Activated CD4-positive, alpha-beta memory T cell treated with anti-CD3 and anti-CD28 coated beads, Interleukin-2, amount 10 ng/mL, durations not matched to agents 7 days and 5 days (primary cell): ENCODE results near the gene TRPC4. TPM values are rescaled to one million over a fixed set of nuclear protein-coding genes. Genes with fewer than 3 reads are reported as not detected.

Source experiments
- CTCF ChIA-PET: fragments of 350-600 bp; sonication (Branson Sonifier 250); formaldehyde crosslinking; loops from one replicate; lab custom pipeline; 2021; ENCODE audit warnings: antibody characterized with exemption, inconsistent platforms; lab: Charles Lee
- POLR2A ChIA-PET: fragments of 350-600 bp; sonication (Branson Sonifier 250); formaldehyde crosslinking; loops from one replicate; lab custom pipeline; 2021; ENCODE audit warnings: antibody characterized with exemption; lab: Charles Lee
- DNase-seq: peaks from one replicate; pipeline ENCODE4 v3.0.0-alpha.2; 2020
- H3K27ac Mint-ChIP-seq: one replicate; pipeline ENCODE4 v1.8.0; 2021; ENCODE audit warnings: mild to moderate bottlenecking, mixed read lengths
- H3K27me3 Mint-ChIP-seq: one replicate; pipeline ENCODE4 v1.8.0; 2021; ENCODE audit warnings: mixed read lengths
- H3K36me3 Mint-ChIP-seq: one replicate; pipeline ENCODE4 v1.8.0; 2021; ENCODE audit warnings: low read depth, mixed read lengths
- H3K4me1 Mint-ChIP-seq: one replicate; pipeline ENCODE4 v1.8.0; 2021; ENCODE audit warnings: mixed read lengths
- H3K4me3 Mint-ChIP-seq: one replicate; pipeline ENCODE4 v1.8.0; 2021; ENCODE audit warnings: mild to moderate bottlenecking, mixed read lengths
- H3K9me3 Mint-ChIP-seq: one replicate; pipeline ENCODE4 v1.8.0; 2021; ENCODE audit warnings: mixed read lengths
- total RNA-seq, 2 experiments: library from RNA; stranded (reverse); gene quantifications; one replicate each; pipeline ENCODE4 v1.2.3, GENCODE V29; 2021

TRPC4 gene
- total RNA-seq, 2 experiments from 2014 or later, result not detected

DNA sequence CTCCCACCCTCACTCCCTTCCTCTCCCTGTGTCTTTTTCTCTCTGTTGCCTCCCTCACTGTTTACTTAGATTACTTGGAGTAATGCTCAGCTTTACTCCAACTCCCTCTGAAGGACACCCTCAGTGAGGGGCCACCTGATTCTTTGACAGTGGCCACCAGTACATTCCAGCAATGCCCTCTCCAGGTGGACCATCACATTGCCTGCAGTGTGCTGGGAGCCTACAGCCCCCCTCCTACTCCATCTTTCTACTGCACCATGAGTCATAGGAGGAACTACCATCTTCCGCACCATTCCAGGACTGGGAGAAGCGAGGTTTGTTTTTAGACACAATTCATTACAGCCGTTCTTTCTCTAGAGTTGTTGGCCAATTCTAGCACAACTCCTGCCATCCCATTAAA is 174.4 kb downstream of the TRPC4 start:
- POLR2A ChIA-PET, result no interaction called here

DNA sequence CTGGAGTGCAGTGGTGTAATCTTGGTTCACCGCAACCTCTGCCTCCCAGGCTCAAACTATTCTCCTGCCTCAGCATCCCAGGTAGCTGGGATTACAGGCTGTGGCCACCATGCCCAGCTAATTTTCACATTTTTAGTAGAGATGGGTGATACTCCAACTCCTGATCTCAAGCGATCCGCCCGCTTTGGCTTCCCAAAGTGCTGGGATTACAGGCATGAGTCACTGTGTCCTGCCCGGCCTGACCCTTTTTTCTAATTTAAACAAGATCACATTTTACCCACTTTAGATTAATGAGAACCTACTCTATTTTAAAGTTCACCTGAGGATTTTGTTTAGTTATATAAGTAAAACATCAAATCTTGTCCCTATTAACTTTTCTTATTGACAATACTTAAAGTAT is 179.2 kb downstream of the TRPC4 start:
- Mint-ChIP-seq H3K36me3 (no peaks in the 10 kb centered on the region), H3K27me3 (no peaks in the 10 kb centered on the region), H3K27ac (no peak overlapping the region), H3K4me3 (no peak overlapping the region), H3K4me1 (no peaks in the 10 kb centered on the region), H3K9me3 (no peaks in the 10 kb centered on the region)
- DNase-seq, result no peak
- ChIA-PET CTCF (no interaction called here), POLR2A (no interaction called here)

More for the DNA sequence above, 174.4 kb downstream of the TRPC4 start:
- CTCF ChIA-PET, result no interaction called here
- Mint-ChIP-seq H3K4me1 (no peaks in the 10 kb centered on the region), H3K36me3 (no peaks in the 10 kb centered on the region), H3K9me3 (no peaks in the 10 kb centered on the region), H3K27ac (no peak overlapping the region), H3K27me3 (no peaks in the 10 kb centered on the region), H3K4me3 (no peak overlapping the region)
- no peak for DNase-seq

DNA sequence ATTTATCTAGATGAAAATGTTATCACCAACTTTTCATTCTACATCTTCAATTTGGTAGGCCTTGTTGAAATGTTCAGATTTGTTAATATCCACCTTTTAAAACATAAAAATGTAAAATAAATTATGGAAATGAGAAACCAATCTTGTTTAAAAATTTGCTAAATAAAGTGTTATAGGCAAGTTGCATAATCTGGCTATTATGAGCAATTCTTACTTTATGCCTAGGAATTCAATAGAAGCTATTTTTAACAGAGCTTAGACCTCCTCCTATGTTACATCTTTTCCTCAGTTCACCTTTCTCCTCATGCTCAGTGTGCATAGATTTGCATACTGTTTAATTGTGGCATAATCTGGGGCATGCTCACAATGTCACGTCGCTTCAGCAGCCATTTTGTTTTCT is 183.1 kb downstream of the TRPC4 start:
- Mint-ChIP-seq H3K27me3 (no peaks in the 10 kb centered on the region), H3K4me3 (no peak overlapping the region)

DNA sequence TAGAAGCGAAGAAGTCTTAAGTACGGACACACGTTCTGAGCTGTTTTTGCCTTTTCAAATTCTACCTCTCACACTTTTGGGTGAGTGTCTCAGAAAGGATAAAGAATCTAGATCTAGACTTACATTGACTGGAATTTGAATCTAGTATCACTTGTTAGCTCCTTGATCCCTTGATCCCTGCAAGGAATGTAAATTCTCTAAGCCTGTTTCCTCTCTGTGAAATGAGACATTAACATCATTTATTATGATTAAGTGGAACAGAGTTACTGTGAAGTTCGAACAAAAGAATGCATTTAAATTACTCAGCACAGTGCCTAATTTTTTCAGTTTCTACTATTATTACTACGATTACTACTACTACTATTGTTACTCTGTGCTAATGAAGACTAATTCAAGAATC is 184.4 kb downstream of the TRPC4 start:
- Mint-ChIP-seq H3K27ac (no peak overlapping the region), H3K4me3 (no peak overlapping the region), H3K36me3 (no peaks in the 10 kb centered on the region), H3K9me3 (no peaks in the 10 kb centered on the region), H3K27me3 (no peaks in the 10 kb centered on the region), H3K4me1 (no peaks in the 10 kb centered on the region)
- POLR2A ChIA-PET, result no interaction called here
- CTCF ChIA-PET, result no interaction called here
- no peak for DNase-seq

More for the DNA sequence above, 183.1 kb downstream of the TRPC4 start:
- Mint-ChIP-seq H3K4me1 (no peaks in the 10 kb centered on the region), H3K9me3 (no peaks in the 10 kb centered on the region), H3K27ac (no peak overlapping the region), H3K36me3 (no peaks in the 10 kb centered on the region)
- CTCF ChIA-PET, result no interaction called here
- DNase-seq, result no peak
- POLR2A ChIA-PET, result no interaction called here

DNA sequence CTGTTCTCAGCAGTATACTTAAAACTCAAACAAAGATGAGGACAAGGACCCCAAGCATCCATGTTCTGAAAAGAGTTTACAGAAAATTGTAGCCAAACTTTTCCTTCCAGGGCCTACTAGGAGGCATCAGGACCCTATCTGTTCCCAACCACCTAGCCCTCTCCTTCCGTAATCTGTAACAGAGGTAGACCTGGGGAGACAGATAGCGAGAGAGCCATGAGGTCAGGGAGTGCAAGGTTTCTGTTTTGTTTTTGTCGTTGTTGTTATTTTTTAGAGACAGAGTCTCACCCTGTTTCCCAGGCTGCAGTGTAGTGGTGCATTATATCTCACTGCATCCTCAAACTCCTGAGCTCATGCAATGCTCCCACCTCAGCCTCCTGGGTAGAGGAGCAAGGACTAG is 187.1 kb downstream of the TRPC4 start:
- H3K9me3 Mint-ChIP-seq, result no peaks in the 10 kb centered on the region
- H3K27ac Mint-ChIP-seq, result no peak overlapping the region
- no peak overlapping the region for H3K4me3 Mint-ChIP-seq
- no peaks in the 10 kb centered on the region for H3K27me3 Mint-ChIP-seq
- CTCF ChIA-PET, result no interaction called here
- no peak for DNase-seq
- no peaks in the 10 kb centered on the region for H3K4me1 Mint-ChIP-seq
- POLR2A ChIA-PET, result no interaction called here
- no peaks in the 10 kb centered on the region for H3K36me3 Mint-ChIP-seq

DNA sequence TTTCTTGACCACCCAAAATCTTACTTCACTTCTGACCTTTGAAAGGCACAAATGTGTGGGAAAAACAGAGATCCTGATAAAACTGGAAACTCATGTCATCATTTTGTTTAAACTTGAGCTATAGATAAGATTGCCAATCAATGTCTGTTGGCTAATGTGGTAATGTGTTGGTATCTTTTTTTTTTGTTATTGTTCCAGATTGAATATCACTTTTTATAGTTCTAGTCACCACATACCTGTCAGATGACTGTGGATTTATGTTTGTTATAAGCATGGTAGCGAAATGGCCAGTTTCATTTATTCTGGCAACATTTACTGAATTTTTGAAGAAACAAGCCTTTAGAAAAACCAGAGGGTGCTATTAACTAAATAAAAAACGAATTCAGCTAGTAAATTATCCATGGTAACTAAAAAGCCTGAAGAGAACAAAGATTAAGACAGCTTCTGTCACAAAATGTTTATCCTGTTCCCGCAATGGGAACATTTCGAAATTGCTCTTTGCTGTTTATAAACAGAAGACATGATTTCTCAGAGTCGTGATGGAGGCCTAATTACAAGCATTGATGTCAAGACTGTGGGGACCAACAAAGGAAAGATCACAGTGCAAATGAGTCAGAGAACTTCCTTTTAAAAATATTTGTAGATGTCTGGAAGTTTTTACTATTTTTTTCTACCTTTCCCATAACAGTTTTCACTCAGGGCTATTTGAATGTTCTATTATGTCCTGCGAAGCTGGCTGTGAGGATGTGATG is 188.1 kb downstream of the TRPC4 start:
- Mint-ChIP-seq H3K36me3 (no peaks in the 10 kb centered on the region), H3K27me3 (no peaks in the 10 kb centered on the region), H3K4me3 (no peak overlapping the region), H3K9me3 (no peaks in the 10 kb centered on the region), H3K27ac (no peak overlapping the region), H3K4me1 (no peaks in the 10 kb centered on the region)
- POLR2A ChIA-PET, result no interaction called here
- CTCF ChIA-PET, result no interaction called here
- DNase-seq, result no peak

DNA sequence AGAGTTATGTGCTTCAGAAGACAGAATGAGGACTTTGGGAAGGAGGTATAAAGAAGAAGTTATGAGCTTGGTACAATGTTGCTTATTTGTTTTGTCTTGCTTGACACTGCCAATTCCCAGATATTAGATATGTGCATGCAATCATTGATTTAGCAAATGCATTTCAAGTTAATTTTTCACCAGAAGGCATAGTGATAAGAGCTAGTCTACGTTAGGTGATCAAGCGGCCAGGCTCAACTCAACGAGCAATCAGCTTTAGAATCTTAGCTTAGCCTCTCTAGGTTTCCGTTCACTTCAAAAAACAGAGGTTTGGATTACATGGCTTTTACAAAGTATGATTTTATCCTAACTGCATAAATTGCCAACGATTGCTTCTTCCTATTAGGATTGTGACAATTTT is 189.4 kb downstream of the TRPC4 start:
- Mint-ChIP-seq H3K36me3 (no peaks in the 10 kb centered on the region), H3K27me3 (no peaks in the 10 kb centered on the region), H3K9me3 (peaks cover 5% of the 10 kb centered on the region)

DNA sequence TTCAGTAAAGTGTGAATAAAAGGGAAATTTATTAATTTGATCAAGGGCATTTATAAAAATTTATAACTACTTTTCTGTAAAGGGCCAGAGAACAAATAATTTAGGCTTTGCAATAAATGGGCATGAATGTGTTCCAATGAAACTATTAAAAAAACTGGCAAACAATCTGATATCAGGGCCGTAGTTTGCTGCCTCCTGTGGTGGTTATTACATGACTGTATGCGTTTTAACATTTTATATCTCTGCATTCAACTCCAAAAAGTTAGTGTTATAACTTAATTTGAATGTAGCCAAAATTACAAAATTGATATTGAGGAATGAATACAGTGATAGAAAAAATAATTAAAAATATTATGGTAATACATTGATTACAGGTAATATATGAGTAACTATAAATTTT is 190.5 kb downstream of the TRPC4 start:
- ChIA-PET CTCF (no interaction called here), POLR2A (no interaction called here)
- Mint-ChIP-seq H3K4me3 (no peak overlapping the region), H3K9me3 (peaks cover 5% of the 10 kb centered on the region), H3K36me3 (no peaks in the 10 kb centered on the region), H3K27ac (no peak overlapping the region), H3K27me3 (no peaks in the 10 kb centered on the region), H3K4me1 (no peaks in the 10 kb centered on the region)
- no peak for DNase-seq

More for the DNA sequence above, 189.4 kb downstream of the TRPC4 start:
- Mint-ChIP-seq H3K4me1 (no peaks in the 10 kb centered on the region), H3K4me3 (no peak overlapping the region), H3K27ac (no peak overlapping the region)
- DNase-seq, result no peak
- POLR2A ChIA-PET, result no interaction called here
- CTCF ChIA-PET, result no interaction called here

DNA sequence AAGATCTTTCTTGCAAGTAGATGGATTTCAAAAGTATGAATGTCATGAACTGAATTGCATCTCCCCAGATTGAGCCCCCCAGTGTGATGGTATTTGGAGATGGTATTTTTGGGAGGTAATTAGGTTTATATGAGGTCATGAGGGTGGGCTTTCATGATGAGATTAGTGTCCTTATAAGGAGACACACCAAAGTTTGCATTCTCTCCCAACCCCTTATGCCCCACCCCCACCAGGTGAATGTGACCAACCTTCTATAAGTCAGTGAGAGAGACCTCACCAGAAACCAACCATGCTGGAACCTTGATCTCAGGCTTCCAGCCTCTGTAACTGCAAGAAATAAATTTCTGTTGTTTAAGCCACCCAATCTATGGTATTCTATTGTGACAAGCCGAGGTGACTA is 199.7 kb downstream of the TRPC4 start:
- Mint-ChIP-seq H3K4me3 (no peak overlapping the region), H3K4me1 (no peaks in the 10 kb centered on the region), H3K36me3 (no peaks in the 10 kb centered on the region), H3K9me3 (no peaks in the 10 kb centered on the region), H3K27me3 (no peaks in the 10 kb centered on the region), H3K27ac (no peak overlapping the region)
- DNase-seq, result no peak
- ChIA-PET CTCF (no interaction called here), POLR2A (no interaction called here)

DNA sequence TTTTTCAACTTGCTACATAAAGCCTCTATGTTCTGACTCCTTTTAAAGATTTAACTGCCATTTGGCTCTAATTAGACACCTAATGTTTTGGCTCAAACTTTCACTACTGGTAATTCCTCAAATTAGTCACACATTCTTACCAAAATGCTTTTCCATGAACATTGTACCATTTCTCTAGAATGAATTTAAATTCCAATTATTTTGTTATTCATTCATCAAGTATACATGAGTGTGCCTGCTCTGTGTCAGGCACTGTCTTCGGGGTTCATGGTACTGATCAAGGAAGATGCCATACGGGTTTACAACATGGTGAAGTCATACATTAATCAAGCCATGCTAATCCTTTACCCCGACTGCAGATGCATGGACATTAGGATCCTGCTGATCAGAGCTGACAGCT is 201.9 kb downstream of the TRPC4 start:
- no peak for DNase-seq
- no peaks in the 10 kb centered on the region for H3K36me3 Mint-ChIP-seq
- CTCF ChIA-PET, result no interaction called here
- no peaks in the 10 kb centered on the region for H3K27me3 Mint-ChIP-seq
- no peak overlapping the region for H3K27ac Mint-ChIP-seq
- POLR2A ChIA-PET, result no interaction called here
- H3K4me3 Mint-ChIP-seq, result no peak overlapping the region
- H3K4me1 Mint-ChIP-seq, result no peaks in the 10 kb centered on the region
- no peaks in the 10 kb centered on the region for H3K9me3 Mint-ChIP-seq

DNA sequence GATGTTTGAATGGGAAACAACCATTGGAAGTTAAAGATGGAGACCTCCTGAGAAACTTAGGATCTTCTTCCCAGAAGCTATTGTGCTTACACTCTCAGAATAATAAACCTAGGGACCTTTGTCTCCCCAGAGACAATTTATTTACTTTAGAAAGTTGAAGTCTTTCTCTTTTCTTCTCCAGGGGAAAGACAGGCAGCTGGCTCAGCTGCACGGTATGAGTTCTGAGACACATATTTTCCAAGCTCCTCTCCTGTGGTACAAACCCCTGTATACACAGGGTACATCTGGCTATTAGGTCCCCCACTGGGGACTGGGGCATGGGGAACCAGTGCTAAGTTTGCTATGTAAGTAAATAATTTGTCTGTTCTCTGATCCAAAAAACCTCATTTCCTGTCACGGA is 203.5 kb downstream of the TRPC4 start:
- CTCF ChIA-PET, result no interaction called here
- Mint-ChIP-seq H3K27me3 (no peaks in the 10 kb centered on the region), H3K4me3 (no peak overlapping the region), H3K36me3 (no peaks in the 10 kb centered on the region), H3K4me1 (no peaks in the 10 kb centered on the region), H3K27ac (no peak overlapping the region), H3K9me3 (no peaks in the 10 kb centered on the region)
- DNase-seq, result no peak
- POLR2A ChIA-PET, result no interaction called here

DNA sequence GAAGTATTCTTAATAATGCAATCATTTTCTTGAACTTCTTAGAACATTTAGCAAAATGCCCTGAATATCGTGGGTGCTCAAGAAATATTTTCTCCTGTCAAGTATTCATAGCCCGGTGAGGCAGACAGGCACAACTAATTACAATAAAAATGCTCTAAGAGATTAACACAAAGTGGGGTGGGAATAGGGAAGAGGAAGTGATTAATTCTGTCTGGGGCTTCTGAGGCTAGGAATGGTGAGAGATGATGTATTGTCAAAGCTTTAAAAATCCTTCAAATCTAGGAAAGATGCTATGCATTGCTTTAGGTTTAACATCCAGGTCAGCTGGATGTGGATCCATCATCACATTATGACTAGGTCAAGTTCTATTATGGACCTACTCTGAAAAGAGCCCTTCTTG is 204.2 kb downstream of the TRPC4 start:
- CTCF ChIA-PET, result interaction anchor here (0.6 kb wide), 1 partner anchor 665 kb away, joined by 4 read pairs; the partner anchor contains the start of gene EXOSC8
- no peaks in the 10 kb centered on the region for H3K36me3 Mint-ChIP-seq
- POLR2A ChIA-PET, result no interaction called here
- H3K4me1 Mint-ChIP-seq, result no peaks in the 10 kb centered on the region
- H3K4me3 Mint-ChIP-seq, result no peak overlapping the region
- H3K9me3 Mint-ChIP-seq, result no peaks in the 10 kb centered on the region
- H3K27me3 Mint-ChIP-seq, result no peaks in the 10 kb centered on the region
- H3K27ac Mint-ChIP-seq, result no peak overlapping the region
- no peak for DNase-seq

DNA sequence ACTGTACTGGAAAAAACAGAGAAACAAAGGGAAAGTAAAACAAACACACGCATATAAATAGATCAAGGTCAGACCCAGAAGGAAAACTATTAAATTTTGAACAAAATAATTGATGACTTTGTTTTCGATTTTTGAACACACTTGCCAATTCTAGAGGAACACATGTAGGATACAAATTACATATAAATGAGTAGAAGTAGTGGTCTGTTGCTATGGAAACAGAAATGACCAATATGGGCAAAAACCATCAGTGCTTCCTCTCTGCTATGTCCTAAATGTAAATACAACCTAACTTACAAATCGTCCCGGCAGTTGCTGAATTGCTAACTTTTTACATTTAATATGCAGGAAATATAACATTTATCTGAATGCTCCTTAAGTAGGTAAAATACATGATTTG is 205.8 kb downstream of the TRPC4 start:
- Mint-ChIP-seq H3K4me1 (no peaks in the 10 kb centered on the region), H3K9me3 (no peaks in the 10 kb centered on the region), H3K4me3 (no peak overlapping the region), H3K27ac (no peak overlapping the region), H3K36me3 (no peaks in the 10 kb centered on the region), H3K27me3 (no peaks in the 10 kb centered on the region)
- CTCF ChIA-PET, result no interaction called here
- POLR2A ChIA-PET, result no interaction called here
- no peak for DNase-seq

DNA sequence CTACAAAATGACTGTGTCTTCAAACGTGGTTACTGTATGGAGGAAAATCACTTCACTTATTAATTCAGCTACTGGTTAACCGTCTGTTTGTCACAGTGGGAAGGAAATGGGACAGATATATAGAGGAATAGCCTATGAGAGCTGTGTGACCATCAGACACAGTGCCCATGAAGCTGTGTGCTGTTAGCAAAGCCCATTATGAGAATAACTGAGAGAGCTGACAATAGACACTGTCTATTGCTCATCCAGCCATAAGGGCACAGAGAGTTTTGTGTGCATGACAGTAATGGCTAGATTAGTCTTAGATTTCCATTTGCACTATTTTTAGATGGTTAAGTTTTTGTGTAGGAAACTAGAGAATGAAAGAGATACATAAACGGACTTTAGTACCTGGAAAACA is 206.9 kb downstream of the TRPC4 start:
- no peak for DNase-seq
- Mint-ChIP-seq H3K27ac (no peak overlapping the region), H3K9me3 (no peaks in the 10 kb centered on the region), H3K4me1 (no peaks in the 10 kb centered on the region), H3K4me3 (no peak overlapping the region), H3K27me3 (no peaks in the 10 kb centered on the region), H3K36me3 (no peaks in the 10 kb centered on the region)
- ChIA-PET POLR2A (no interaction called here), CTCF (no interaction called here)
